Measurements from ENCODE around the gene SERINC5.
"Not testable (repeated sequence)": the region's sequence is repeated elsewhere in the genome, so short reads cannot be mapped to it uniquely, and the experiment has no call there.

Gene SERINC5

DNA sequence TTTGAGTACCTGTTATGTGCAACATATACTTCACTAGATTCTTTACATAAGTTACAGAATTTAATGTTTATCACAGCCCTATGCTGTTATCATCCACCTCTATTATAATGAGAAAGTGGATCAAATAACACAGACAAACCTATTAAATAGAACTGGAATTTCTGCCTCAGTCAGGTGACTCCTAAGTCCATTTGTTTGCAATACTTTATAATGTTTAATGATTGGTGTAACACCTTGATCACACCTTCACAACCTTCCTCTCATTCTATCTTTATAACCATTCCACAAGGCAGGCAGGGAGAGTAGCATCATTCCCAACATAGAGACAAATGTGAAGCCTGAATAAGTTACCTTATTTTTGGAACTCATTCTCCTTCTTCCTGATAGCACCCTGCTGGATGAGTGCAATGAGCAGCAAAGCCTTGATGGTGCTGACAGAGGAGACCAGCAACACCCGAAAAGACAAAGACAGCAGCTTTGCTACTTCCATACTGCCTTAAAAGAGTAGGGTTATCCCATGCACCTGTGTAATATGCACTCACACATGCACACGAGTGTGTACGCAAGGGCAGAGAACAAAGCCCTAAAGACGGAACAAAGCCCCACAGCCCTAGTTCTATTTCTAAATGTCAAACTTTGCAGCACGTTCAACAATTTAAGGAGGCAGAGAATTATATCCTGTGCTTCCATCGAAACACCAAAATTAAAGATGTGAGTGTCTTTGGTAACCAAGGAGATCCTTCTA lies 30.5 kb downstream of the SERINC5 start:
- no peak for DNase-seq

DNA sequence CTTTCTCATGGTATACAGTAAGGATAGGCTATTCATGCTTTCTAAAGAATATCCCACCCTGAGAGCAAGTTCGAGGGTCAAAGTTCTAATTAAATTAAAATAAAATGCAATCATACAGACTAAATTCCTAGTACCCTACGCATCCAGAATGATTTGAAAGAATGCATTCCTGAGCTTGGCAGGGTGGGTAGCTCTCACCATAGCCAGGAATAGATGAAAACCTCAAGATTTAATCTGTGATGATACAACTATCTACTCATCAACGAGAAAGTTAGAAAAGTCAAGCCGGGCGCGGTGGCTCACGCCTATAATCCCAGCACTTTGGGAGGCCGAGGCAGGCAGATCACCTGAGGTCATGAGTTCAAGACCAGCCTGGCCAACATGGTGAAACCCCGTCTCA lies 32.3 kb downstream of the SERINC5 start:
- DNase-seq, result no peak

DNA sequence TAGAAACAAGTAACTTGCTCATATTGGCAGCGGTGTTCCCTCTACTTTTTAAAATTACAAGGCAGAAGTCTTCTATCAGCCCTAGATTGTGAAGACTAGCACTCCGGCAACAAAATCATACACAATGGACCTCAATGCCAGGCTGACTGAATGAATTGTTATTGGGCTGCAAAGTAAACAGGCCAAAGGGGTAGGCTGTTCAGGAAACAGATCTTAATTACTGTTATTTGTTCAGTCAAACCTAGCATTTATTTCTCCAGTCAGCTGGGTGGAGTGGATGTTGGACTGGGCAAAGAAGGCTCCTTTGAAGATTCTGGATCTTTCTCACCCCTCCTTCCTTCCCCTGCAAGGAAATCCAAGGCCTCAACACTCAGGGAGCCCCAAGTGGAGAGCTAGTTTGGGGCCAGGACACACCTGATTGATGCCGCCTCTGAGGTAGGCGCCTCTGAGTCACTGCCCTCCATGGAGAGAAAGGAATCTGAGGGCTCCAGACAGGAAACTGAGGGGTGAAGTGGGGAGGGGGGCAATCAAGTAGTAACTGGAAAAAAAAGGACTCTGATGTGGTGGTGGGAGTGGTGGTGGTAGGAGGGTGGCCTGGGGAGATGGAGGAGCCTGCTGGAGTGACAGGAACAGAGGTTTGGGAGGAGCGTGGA lies 35.5 kb downstream of the SERINC5 start:
- DNase-seq, result no peak

DNA sequence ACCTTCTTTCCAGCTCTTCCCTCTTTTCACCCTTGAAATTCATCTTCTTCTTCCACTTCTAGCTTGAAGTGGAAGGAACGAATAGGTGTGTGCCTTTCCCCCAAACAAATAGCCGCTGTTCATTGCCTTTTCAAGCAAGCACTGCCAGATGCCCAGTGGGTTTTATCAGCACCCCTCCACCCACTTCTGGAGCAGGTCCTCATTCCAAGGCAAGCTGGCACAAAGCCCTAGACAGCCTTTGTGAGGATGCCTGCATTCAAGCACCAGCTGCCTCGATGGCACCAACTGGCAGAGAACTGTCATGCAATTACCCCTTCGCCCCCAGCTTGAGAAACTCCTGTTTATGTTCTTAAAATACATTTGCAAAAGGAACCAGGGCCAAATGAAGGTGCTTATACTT lies 36.5 kb downstream of the SERINC5 start:
- DNase-seq, result no peak

DNA sequence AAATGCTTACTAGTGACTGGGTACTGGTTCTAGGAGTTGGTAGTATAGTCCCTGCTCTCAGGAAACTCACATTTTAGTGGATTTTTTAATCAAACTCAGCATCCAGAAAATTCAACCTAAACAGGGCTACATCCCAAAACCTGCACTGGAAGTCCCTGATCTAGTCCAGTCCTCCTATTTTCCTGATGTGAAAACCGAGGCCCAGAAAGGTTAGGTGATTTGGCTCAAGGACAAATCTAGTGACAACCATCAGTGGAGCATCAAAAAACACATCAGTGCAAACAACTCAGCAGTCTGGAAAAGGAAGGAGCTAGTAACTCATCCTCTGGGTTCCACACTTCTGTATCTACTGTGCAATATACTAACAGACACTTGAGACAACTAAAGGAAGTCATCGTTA lies 38.2 kb downstream of the SERINC5 start:
- no peak for DNase-seq

DNA sequence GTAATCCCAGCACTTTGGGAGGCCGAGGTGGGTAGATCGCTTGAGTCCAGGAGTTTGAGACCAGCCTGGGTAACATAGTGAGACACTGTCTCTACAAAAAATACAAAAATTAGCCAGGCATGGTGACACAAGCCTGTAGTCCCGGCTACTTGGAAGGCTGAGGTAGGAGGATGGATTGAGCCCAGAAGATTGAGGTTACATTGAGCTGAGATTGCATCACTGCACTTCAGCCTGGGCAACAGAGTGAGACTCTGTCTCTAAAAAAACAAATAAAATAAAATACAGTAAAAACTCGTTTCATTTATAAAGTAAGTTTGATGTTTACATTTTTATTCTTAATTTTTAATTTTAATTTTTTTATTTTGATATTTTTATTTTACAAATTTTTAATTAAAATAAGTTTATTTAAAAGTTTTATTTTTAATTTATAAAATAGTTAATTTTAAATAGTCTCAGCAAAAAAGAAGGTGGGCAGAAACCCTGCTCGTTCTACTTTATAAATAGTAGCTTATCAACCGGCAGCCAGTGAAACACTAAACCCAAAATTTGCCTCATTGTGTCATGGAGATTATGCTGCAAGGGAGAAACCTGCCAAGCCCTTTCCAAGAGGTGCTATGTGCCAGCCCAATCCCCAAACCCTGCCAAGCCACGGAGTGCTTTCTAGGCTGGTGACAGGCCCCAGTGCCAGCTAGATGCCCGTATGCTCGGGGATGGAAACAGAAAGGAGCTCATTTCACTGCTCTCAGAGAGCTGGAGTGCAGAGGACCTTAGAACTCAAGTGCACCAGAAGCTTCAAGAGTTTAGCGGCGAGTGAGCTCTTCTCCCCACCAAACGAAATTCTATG lies 38.9 kb downstream of the SERINC5 start:
- no peak for DNase-seq

DNA sequence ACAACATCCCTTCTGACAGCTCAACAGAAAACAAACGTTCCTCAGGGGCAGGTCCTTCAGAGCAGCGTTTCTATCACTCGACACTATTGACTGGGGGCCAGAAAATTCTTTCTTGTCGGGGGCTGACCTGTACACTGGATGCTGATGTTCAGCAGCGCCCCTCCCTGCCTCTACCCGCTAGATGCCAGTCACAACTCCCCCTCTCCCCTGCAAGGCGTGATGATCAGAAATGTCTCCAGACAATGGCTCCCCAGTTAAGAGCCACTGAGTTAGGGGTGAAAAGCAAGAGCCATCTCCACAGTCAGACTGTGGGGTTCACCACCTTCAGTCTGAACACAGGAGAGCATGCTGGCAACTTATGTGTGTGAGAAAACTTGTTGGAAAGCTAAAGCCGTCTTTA lies 39.8 kb downstream of the SERINC5 start:
- DNase-seq, result no peak

DNA sequence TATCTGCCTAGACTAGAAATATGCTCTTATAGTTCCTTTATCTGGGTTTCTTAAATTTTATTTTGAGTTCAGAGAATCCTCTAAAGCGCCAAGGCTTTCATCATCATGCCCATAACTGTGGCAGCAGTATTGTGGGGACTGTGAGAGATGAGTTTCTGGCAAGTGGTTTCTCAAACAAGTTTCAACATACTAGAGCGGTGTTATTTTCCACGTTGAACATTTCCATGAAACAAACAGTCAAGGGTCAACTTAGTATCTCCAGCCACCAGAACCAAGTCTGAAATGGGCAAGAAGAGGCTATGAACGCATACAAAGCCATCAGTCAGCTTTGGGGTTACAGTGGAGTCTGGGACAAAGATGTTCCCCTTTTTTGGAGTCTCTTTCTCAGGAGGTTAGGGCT lies 40.3 kb downstream of the SERINC5 start:
- DNase-seq, result no peak

DNA sequence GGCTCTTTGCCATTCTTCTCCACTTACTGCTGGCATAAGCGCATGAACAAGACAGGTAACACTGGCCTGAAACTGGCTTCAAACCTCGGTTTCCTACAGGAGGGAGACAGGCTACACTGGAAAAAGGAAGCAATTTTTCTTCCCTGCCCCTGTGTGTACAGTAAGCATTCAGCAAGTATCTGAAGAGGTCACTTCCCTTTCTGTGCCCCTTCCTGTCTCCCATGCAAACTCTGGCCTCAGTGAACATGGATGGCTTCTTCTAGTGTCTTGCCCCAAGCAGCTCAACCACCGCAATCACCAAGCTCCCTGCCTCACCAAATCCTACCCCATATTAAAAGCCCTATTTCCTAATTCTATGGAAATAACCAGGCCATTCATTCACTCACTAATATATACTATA lies 42.4 kb downstream of the SERINC5 start:
- DNase-seq, result no peak

DNA sequence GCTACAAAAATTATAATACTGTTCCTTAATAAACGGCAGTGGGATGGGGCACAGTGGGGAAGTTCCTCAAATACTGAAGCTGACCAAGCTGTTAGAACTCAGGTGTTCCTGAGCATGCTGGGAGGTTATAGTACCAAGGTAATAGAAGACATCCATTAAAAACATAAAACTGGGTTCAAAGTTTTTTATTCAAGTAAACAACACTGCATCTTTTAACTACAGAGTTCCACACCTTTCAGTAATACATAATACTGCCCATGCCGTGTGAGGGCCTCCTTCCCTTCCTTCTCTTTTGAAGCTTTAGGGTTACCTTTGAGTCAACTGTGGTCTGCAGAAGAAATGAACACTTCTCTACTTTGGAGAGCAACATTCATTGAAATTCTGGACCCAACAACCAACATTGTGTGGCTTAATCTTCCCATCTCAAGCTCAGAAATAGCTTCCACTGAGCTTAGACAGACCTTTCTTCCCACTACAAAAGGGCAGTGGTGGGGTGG lies 43.6 kb downstream of the SERINC5 start:
- DNase-seq, result no peak

DNA sequence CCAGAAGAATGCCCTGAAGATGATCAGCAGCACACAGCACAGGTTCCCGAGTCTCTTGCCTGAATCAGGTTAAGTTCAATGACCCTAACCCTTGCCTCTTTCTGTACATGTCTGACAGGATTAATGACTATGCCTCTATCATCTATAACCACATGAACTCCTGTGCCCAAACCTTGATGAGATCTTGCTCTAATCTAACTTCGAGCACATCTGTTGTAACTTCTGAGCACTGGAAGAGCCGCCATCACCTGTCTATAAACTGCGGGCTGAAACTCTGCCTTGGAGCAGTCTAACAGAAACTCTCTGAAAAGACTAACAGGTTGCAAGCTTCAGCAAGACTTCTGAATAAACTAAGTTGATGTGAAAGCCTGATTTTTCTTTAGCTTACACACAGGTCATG lies 44.5 kb downstream of the SERINC5 start:
- DNase-seq, result no peak

DNA sequence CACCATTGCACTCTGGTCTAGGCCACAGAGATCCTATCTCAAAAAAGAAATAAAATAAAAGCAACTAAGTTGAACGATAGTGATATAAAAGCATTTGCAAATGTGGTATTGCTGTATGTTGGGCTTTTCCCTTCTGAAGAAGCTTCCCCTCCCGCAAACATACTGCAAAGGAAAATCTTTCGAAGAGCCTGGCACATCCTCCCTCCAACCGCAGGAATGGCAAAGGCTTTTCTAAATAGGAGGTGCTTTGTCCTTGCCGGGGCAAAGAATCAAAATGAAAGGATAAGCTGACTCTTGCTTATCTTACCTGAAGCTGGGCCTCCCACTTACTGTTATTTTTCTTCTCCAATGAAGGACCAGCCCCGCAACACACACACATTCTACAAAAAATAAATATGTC lies 45.8 kb downstream of the SERINC5 start:
- DNase-seq, result no peak

DNA sequence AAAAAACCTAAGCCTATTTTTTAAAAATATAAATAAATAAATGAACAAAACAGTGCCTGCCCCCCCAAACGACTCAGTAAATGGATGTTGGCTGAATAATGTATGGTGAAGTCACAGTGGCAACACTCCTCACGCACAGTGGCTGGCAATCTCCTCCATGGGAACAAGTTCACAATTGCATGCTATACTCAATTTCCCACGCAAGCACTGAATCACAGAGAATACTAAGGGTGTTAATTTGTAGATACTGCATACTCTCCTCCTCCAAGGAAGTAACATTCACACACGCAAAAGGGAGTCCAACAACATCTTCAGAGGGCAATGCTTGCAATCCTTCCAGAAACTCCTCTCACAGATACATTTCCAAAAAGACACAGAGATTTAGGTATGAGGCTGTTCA lies 47.5 kb downstream of the SERINC5 start:
- DNase-seq, result no peak

DNA sequence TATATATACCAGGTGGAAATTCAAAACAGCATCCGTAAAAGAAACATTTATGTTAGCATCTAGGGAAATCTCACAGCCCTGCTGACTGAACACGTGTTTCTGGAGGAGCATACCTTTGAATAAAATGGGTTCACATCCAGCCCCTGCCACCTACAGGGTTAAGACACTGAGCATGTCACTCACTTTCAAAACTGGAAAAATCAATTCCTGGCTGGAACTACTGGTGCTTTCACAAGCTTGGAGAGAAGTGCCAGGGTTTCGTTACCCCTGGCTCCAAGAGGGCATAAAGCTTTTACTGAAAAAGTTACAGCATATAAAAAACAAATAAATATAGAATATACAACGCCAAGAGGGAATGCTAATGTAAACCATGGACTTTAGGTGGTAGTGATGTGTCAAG lies 48.0 kb downstream of the SERINC5 start:
- DNase-seq, result no peak

DNA sequence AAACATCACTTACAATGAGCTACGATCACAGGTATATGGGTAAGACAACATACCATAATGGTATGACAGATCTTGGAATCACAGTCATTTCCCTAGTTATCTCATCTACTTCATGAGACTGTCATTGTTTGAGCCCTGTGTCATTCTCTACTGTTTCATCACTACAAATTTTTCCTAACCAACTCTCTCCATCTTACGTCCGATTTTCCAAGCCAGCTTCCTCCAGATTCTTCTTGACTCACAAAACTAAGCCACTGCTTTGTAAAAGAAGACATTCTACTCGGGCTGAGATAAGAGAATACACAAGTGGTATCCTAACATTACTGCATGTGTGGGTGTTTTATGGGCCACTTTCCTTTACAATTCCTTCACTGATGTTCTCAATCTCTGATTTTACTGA lies 49.6 kb downstream of the SERINC5 start:
- DNase-seq, result no peak

DNA sequence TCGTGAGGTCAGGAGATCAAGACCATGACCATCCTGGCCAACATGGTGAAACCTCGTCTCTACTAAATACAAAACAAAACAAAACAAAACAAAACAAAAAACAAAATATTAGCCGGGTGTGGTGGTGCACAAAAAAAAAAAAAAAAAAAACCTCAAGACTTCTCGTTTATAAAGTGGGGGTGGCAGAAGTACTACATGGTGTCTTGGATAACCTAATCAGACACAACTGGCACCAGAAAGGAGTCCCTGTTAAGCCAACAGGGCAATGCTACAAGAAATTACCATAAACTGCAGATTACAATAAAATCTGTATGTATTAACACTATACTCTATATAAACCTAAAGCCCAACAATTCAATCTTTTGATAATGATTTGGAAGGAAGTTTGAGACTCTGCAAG lies 50.0 kb downstream of the SERINC5 start:
- no peak for DNase-seq

DNA sequence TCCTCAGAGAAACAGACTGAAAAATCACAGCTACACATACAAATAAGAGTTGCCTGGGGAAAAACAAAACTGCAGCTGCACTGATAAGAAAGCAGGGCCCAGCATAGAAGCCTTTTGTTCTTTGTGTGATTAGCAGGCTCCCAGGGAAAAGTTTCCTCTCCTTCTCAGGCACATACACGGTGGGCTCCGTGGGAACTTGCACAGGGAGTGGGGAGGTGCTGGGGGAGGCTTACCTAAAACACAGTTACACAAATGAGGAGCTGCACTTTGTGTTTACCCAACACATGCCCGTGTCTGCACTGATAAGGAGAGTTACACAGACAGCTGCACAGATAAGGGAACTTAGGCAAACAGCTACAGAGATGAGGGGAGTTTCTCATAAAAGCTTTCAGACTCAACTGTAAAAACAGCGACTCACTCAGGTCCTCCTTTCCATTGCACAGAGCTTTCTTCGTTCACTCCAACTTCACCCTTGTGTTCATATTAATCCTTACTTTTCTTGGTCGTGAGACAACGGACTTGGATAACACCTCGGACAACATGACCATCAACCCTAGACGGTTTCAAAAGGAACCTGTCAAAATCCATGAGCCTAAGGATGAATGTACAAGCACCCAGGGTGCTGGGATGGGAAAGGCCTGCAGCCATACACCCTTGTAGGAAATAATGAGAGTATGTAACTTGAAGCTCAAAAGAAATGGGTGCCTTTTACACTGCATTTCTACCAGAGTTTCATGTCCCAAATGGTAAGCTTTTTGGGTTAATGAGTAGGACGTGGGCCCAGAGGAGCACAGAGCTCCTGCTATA lies 50.8 kb downstream of the SERINC5 start:
- DNase-seq, result no peak

DNA sequence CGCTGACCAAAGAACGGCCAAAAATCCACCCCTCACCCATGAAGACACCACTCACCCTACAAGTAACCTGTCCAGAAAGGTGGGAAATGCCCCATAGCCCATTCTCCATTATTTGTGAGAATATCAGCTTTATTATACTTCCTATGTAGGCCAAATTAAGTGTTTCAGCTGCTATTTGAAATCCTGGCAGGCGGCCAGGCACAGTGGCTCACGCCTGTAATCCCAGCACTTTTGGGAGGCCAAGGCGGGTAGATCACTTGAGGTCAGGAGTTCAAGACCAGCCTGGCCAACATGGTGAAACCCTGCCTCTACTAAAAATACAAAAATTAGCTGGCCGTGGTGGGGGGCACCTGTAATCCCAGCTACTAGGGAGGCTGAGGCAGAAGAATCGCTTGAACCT lies 54.1 kb downstream of the SERINC5 start:
- DNase-seq, result not testable (repeated sequence)

DNA sequence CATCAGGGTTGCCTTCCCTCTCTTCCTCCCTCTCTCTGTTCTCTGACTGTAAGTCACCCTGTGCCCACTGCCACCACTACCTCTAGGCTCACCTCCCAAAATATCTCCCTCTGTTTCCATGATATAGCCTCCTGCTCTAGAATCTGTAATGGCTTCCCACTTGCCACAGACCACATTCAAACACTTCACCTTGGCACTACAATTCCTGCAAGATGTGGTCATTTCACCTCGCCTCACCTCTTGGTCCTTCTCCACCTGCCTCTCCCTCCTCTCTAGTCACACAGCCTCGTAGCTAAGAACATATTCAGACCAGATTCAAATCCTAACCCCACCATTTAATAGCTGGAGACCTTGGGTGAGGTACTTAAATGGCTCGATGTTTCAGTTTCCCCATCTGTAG lies 56.9 kb downstream of the SERINC5 start:
- DNase-seq, result no peak

DNA sequence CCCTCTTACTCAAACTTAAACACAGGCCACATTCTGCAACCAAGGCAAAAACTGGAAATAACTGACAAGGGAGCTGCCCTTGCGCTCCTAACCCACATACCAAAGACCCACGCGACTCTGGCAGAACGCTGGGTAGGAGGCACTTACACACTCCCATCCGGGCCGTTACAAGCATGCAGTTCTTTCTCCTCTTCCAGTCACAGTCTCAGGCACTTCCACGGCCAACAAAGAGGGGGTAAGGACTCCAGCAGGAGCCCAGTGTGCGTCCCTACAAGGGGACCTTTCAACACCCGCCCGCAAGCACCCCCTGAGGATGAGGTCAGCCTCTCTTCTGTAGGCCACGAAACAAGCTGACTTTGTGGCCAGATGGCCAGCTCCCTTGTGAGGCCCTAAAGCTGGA lies 57.4 kb downstream of the SERINC5 start:
- DNase-seq, result no peak

DNA sequence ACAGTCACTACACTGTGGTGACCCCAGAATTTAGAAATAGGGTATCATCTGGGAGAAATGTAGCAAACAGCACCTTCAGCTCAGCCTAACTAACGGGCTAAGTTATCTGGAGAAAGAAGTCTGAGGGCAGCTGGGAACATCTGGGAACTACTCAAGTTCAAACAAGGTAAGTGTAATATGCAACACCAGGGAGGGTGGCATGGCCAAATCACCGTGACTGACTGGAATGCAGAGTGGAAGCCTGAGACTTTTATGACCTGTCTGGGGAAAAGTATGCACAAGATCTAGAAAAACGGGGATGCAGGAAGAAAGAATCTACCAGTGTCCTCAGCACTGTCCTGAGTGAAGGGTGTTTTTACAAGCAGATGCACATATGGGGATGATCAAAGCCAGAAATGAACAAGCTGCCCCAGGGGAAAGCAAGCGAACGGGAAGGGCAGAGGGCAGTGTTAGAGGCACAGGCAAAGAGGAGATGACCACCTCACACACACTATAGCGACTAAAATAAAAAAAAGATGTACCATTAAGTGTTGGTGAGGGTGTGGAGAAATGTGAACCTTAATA lies 59.9 kb downstream of the SERINC5 start:
- no peak for DNase-seq

DNA sequence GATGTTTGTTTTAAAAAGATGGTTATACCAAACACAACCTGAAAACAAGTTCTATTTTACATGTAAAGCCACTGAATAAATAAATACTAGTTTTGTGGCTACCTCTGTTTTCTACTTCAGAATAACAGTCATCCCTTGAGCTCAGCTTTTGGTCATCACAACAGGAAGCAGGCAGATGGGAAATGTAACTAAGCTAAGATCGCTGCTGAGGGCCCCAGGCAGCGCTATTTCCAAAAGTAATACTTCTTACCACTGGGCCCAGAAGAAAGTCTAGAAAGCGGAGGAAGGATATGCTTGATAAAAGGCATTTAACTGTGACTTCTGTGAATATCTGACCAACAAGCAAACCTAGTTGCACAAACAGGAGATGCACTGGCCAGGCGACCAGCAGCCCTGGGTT lies 61.4 kb downstream of the SERINC5 start:
- no peak for DNase-seq

DNA sequence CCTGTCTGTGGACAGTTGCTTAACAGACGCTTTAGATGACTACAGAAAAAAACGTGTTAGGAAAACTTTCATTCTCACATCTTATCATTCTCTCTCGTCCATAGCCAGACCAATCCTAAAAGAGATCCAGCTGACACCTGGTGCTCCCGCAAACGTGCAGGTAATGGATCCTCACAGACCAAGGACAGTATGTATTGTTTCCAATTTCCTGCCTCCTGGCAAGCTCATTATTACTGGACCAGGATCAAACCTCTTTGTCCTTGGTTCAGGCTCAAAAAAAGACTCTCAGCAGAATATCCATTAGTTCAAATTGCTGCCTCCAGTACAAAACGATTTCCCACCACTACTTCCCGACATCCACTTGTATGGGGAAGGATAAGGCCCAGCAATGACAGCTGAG lies 62.4 kb downstream of the SERINC5 start:
- DNase-seq, result no peak
